K562 treated with DMSO at 1 percent for 4 hours (cell line): ENCODE data around the gene KASH5. TPM values are rescaled to one million over a fixed set of nuclear protein-coding genes. Genes with fewer than 3 reads are reported as not detected.

Experiments used
- total RNA-seq: library from RNA; unstranded; fragments of 300-600 nt; gene quantifications from 2 replicates; pipeline ENCODE4 v1.2.3, GENCODE V29; 2022; ENCODE audit not compliant: insufficient read depth

The KASH5 gene, protein sequence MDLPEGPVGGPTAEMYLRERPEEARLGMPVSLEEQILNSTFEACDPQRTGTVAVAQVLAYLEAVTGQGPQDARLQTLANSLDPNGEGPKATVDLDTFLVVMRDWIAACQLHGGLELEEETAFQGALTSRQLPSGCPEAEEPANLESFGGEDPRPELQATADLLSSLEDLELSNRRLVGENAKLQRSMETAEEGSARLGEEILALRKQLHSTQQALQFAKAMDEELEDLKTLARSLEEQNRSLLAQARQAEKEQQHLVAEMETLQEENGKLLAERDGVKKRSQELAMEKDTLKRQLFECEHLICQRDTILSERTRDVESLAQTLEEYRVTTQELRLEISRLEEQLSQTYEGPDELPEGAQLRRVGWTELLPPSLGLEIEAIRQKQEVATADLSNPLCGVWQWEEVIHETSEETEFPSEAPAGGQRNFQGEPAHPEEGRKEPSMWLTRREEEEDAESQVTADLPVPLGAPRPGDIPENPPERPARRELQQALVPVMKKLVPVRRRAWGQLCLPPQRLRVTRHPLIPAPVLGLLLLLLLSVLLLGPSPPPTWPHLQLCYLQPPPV
- total RNA-seq: 0.70 and 0.84 TPM in 2 replicates

GRCh38 chr19:49387936-49388372 lies at the start of gene KASH5:
Gene KASH5, plus strand, starts transcription at chr19:49388249. Its CDS starts 2,635 bp downstream, at chr19:49390884.

DNA sequence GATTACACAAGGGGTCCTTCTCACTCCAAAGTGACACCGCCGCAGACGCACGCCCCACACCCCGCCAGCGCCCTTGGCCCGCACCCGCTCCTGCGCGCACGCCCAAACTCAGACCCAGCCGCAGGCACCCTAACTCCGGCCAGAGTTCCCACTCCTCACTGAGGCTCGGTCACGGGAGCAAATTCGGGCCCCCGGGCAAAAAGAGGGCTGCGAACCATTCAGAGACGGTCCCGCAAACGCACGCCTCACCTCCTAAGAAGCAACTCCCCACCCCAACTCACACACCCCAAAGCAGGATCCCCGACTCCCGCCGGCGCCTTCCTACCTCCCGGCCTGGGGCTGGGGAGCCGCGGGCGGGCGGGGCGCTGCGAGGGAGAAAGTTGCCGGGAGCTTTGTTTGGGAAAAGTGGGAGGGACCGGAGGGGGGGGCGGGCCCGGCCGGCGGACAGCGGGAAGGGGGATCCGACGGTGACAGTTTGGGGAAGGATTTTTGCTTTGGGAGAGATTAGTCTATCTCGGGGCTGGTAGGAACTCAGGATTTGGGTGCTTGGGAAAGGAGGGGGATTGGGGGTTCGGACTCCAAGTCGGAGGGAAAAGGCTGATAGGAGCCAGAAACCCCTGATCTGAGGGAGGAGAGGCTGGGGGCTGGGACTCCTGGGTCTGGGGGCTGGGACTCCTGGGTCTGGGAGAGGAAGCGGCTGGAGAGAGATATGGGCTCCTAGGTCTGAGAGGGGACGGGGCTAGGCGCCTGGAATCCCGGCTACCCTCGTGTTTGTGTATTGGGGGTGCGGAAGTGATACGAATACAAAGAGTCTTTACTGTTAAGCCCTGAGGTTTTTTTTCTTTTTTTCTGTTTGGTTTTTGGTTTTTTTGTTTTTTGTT lies 25.8 kb upstream of the KASH5 start, which contains the start of gene TEAD2:
TEAD2 (minus strand) TSS at position 369 of the 881 bp plus-strand sequence. CDS start 2,341 bp downstream, outside the sequence.

GRCh38 chr19:49363268-49364082 lies 24.6 kb upstream of the KASH5 start, which contains the start of gene DKKL1:
Gene DKKL1, plus strand, starts transcription at chr19:49363877. Its CDS starts 122 bp downstream, at chr19:49363999.

GRCh38 chr19:49423071-49423984 lies 35.3 kb downstream of the KASH5 start, which contains the start of gene PTH2:
Gene PTH2, minus strand, starts transcription at chr19:49423441. Its CDS starts 102 bp downstream, at chr19:49423339.

DNA sequence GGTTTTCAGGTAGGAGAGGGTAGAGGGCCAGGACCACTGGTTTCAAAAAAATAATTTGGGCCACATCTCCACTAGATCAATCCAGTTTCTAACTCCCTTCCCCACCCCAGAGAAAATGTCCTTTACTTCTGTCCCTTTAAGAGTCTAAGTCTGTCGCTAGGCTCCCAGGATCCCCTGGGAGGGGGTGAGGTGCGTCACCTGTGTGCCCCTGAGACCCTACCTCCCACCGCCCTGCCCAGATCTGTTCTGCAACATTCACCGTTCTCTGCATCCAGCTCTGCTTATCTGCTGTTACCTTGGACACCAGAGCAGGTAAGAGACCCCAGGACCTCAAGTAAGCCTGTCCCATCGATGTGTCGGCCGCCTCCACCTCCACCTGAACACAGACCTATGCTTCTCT lies 37.1 kb downstream of the KASH5 start, which contains the start of gene GFY:
GFY (plus strand) TSS at position 211 of the 400 bp plus-strand sequence. CDS start 1,043 bp downstream, outside the sequence.

DNA sequence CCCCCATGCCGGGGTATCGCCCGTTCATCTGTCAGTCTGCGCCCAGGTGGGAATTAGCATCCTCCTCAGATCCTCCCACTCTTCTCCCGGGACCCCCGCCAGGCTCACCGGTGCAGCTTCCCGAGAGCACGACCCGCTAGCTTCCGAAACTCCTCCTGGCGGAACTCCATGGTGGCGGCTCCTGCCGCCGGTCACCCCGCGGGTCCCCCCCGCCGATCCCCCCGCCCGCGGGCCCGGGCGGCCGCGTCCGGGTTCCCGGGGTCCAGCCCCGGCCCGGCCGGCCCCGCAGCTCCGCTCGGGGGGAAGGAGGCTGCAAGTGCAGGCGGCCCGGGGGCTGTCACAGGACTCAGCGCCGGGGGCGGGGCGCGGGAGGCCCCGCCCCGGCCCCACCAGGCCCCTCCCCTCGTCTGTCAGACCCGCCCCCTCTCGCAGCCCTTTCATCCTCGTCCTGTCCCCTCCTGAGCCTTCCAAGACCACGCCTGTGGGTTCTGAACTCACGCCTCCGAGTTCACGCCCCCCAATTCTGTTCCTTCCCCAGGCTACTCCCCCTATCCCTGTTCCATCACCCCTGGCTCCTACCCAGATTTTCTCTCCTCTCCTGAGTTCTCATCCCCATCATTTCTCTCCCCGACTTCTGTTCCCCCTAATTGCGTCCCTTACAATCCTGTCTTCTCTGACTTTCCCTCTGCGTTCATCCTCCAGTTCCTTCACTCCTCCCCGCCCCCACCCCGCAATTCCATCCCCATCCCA lies 53.3 kb downstream of the KASH5 start, which contains the start of gene SLC17A7:
SLC17A7 (minus strand) TSS at position 318 of the 750 bp plus-strand sequence; CDS start at position 170, 148 bp downstream.

GRCh38 chr19:49451430-49452181 lies 63.6 kb downstream of the KASH5 start, which contains the start of gene PIH1D1:
Gene PIH1D1, minus strand, starts transcription at chr19:49451814. Its CDS starts 240 bp downstream, at chr19:49451574.

GRCh38 chr19:49453013-49453756 lies 65.1 kb downstream of the KASH5 start, which contains the start of gene ALDH16A1:
Gene ALDH16A1, plus strand, starts transcription at chr19:49453225. Its CDS starts 107 bp downstream, at chr19:49453332.

Other genes starting within 250 kb of the KASH5 start
- gene HRC, start 232.9 kb upstream of the KASH5 start, total RNA-seq: 5.1 and 5.8 TPM in 2 replicates
- gene TRPM4, start 230.5 kb upstream of the KASH5 start, total RNA-seq: 12.7 and 14.0 TPM in 2 replicates
- gene SLC6A16, start 63.1 kb upstream of the KASH5 start, total RNA-seq: 4.4 TPM in 1 of 2 replicates, not detected in the other
- 17.6 and 20.7 TPM in 2 replicates for gene CD37, start 52.8 kb upstream of the KASH5 start, total RNA-seq
- gene TEAD2, start 25.8 kb upstream of the KASH5 start, total RNA-seq: 15.2 and 18.8 TPM in 2 replicates
- not detected in 2 replicates for gene DKKL1, start 24.4 kb upstream of the KASH5 start, total RNA-seq
- not detected in 2 replicates for gene PTH2, start 35.2 kb downstream of the KASH5 start, total RNA-seq
- gene GFY, start 37.1 kb downstream of the KASH5 start, total RNA-seq: not detected in 2 replicates
- 9.3 and 13.4 TPM in 2 replicates for gene SLC17A7, start 53.3 kb downstream of the KASH5 start, total RNA-seq
- gene PIH1D1, start 63.6 kb downstream of the KASH5 start, total RNA-seq: 160 and 172 TPM in 2 replicates
- gene ALDH16A1, start 65.0 kb downstream of the KASH5 start, total RNA-seq: 25.7 and 31.3 TPM in 2 replicates
- 6.9 and 9.0 TPM in 2 replicates for gene FLT3LG, start 86.0 kb downstream of the KASH5 start, total RNA-seq
- gene RPL13A, start 99.4 kb downstream of the KASH5 start, total RNA-seq: 9,551 and 10,252 TPM in 2 replicates
- gene RPS11, start 108.2 kb downstream of the KASH5 start, total RNA-seq: 7,062 and 7,239 TPM in 2 replicates
- gene FCGRT, start 124.4 kb downstream of the KASH5 start, total RNA-seq: 9.0 and 11.5 TPM in 2 replicates
- 6.0 and 10.4 TPM in 2 replicates for gene RCN3, start 139.8 kb downstream of the KASH5 start, total RNA-seq
- gene NOSIP, start 192.3 kb downstream of the KASH5 start, total RNA-seq: 307 and 345 TPM in 2 replicates
- 0.84 TPM in 1 of 2 replicates, not detected in the other for gene PRRG2, start 193.1 kb downstream of the KASH5 start, total RNA-seq
- 9.5 and 10.7 TPM in 2 replicates for gene PRR12, start 202.9 kb downstream of the KASH5 start, total RNA-seq